ENCODE measurements around the gene AKT2.

The AKT2 gene

DNA sequence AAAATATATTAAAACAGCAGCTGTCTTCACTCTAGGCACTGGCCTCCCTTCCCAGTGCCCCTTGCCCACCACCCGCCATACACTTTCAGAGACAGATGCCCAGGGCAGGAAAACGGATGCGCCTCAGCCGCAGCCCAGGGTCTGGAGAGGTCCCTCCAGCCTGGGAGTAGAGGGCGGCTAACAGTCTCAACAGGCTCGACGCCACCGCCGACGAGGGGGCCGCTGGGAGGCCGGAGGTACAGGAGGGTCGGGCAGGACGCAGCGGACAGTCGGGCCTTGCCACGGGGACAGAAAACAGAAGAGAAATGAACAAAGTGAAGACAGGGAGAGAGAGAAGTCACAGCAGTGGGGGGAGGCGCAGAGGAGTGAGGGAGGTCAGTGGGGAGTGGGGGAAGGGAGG is 35.9 kb upstream of the AKT2 start:
- DNase-seq (ENCODE audit: insufficient read length, low spot score) (no peak), FAIRE-seq (no peak)
- TF ChIP-seq POLR2A (IDR thresholded peaks at IDR 0.05; ENCODE audit: low read depth, low read length) (no peak), POLR2AphosphoS5 (IDR thresholded peaks at IDR 0.05; ENCODE audit: low read depth, low read length) (no peak), TAF1 (IDR thresholded peaks at IDR 0.05; ENCODE audit: low read depth, low read length) (no peak)

DNA sequence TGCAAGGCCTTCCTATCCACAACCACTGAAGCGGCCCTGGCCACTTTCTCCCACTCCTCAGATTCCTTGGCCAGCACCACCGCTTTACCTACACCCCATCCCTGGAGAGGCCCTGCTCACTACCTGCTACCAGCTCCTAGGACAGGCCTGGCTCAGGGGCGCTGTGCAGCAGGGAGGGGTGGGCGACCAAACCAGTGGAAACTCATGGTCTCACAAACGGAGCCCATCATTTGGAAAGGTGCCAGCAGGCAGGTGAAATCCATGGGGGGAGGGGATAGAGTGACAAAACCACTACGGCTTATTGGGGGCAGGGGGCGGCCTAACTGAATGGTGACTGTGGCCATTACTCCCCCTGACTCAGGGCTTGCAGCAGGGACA is 35.4 kb upstream of the AKT2 start:
- TF ChIP-seq SPI1 (IDR thresholded peaks at IDR 0.05; ENCODE audit: low read depth, low read length), result no peak
- TF ChIP-seq TAF1 (IDR thresholded peaks at IDR 0.05; ENCODE audit: low read depth, low read length), result no peak
- no peak for TF ChIP-seq POLR2A (IDR thresholded peaks at IDR 0.05; ENCODE audit: low read depth, low read length)
- TF ChIP-seq POLR2AphosphoS5 (IDR thresholded peaks at IDR 0.05; ENCODE audit: low read depth, low read length), result no peak
- no peak for TF ChIP-seq PAX5 (IDR thresholded peaks at IDR 0.05; ENCODE audit: insufficient read depth, low read length, severe bottlenecking)
- TF ChIP-seq POU2F2 (IDR thresholded peaks at IDR 0.05; ENCODE audit: low read depth, low read length), result no peak
- DNase-seq (ENCODE audit: insufficient read length, low spot score) (no peak), FAIRE-seq (no peak)

DNA sequence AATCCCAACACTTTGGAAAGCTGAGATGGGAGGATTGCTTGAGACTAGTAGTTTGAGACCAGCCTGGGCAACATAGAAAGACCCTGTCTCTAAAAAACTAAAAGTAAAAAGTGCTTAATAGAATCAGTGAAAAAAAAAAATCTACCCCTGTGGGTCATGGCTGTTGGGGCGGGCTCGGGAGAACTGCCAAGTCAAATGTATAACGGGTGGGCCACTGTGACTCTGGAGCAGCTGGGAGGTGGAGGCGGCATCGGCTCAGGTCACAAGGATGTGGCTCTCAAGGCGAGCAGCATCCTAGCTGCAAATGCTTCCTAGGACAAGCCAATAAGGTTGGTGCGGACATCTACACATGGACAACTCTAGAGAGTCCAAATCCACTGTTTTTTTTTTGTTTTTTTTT is 32.2 kb upstream of the AKT2 start:
- TF ChIP-seq SPI1 (IDR thresholded peaks at IDR 0.05; ENCODE audit: low read depth, low read length) (no peak), PAX5 (IDR thresholded peaks at IDR 0.05; ENCODE audit: insufficient read depth, low read length, severe bottlenecking) (no peak), POLR2AphosphoS5 (IDR thresholded peaks at IDR 0.05; ENCODE audit: low read depth, low read length) (no peak), TAF1 (IDR thresholded peaks at IDR 0.05; ENCODE audit: low read depth, low read length) (no peak), POU2F2 (IDR thresholded peaks at IDR 0.05; ENCODE audit: low read depth, low read length) (no peak), POLR2A (IDR thresholded peaks at IDR 0.05; ENCODE audit: low read depth, low read length) (no peak)
- DNase-seq (ENCODE audit: insufficient read length, low spot score) (no peak), FAIRE-seq (no peak)

DNA sequence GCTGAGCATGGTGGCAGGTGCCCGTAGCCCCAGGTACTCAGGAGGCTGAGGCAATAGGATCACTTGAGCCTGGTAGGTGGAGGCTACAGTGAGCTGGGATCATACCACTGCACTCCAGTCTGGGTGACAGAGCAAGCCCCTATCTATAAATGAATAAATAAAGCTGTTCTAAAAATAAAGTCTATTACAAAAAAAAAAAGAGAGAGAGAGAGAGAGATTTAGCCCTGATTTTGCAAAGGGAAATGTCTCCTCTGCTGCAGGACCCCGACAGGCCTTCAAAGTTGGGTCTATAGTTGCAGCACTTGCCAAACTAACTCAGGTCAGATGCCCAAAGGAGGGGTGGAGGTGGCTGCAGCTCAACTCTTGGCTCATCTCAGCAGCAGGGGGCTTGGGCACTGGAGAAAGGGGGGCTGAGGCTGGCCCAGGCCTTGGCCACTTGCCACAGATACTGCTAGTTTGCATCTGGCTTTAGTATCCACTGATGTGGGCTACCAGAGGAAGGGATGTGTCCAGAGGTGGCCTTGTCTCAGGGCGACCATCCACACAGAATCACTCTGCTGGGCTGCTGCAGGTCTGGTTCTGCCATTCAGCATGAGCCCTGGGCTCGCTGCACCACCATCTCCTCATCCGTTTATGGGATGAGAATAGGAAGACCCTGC is 30.8 kb upstream of the AKT2 start:
- FAIRE-seq, result no peak

DNA sequence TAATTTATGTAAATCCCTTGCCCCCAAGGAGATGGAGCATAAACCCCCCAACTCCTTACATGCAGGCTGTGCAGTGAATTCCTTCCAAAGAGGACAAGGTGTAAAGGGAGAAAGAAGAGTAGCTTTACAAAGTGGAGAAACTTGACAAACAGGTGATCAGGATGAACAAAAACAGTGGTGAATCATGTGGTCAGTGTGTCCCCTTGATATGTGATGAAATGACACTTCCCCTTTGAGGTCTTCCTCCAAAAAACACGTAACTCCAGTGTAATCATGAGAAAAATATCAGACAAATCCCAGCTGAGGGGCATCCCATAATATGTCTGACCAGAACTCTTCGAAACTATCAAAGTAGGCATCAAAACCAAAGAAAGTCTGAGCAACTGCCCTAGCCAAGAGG is 29.5 kb upstream of the AKT2 start:
- FAIRE-seq (no peak), DNase-seq (ENCODE audit: insufficient read length, low spot score) (no peak)
- TF ChIP-seq POLR2A (IDR thresholded peaks at IDR 0.05; ENCODE audit: low read depth, low read length) (no peak), TAF1 (IDR thresholded peaks at IDR 0.05; ENCODE audit: low read depth, low read length) (no peak), POU2F2 (IDR thresholded peaks at IDR 0.05; ENCODE audit: low read depth, low read length) (no peak), PAX5 (IDR thresholded peaks at IDR 0.05; ENCODE audit: insufficient read depth, low read length, severe bottlenecking) (no peak), SPI1 (IDR thresholded peaks at IDR 0.05; ENCODE audit: low read depth, low read length) (no peak), POLR2AphosphoS5 (IDR thresholded peaks at IDR 0.05; ENCODE audit: low read depth, low read length) (no peak)

More for the DNA sequence above, 30.8 kb upstream of the AKT2 start:
- no peak for DNase-seq (ENCODE audit: insufficient read length, low spot score)
- no peak for TF ChIP-seq SPI1 (IDR thresholded peaks at IDR 0.05; ENCODE audit: low read depth, low read length)
- TF ChIP-seq POU2F2 (IDR thresholded peaks at IDR 0.05; ENCODE audit: low read depth, low read length), result no peak
- no peak for TF ChIP-seq POLR2AphosphoS5 (IDR thresholded peaks at IDR 0.05; ENCODE audit: low read depth, low read length)
- no peak for TF ChIP-seq PAX5 (IDR thresholded peaks at IDR 0.05; ENCODE audit: insufficient read depth, low read length, severe bottlenecking)
- TF ChIP-seq TAF1 (IDR thresholded peaks at IDR 0.05; ENCODE audit: low read depth, low read length), result no peak
- no peak for TF ChIP-seq POLR2A (IDR thresholded peaks at IDR 0.05; ENCODE audit: low read depth, low read length)

DNA sequence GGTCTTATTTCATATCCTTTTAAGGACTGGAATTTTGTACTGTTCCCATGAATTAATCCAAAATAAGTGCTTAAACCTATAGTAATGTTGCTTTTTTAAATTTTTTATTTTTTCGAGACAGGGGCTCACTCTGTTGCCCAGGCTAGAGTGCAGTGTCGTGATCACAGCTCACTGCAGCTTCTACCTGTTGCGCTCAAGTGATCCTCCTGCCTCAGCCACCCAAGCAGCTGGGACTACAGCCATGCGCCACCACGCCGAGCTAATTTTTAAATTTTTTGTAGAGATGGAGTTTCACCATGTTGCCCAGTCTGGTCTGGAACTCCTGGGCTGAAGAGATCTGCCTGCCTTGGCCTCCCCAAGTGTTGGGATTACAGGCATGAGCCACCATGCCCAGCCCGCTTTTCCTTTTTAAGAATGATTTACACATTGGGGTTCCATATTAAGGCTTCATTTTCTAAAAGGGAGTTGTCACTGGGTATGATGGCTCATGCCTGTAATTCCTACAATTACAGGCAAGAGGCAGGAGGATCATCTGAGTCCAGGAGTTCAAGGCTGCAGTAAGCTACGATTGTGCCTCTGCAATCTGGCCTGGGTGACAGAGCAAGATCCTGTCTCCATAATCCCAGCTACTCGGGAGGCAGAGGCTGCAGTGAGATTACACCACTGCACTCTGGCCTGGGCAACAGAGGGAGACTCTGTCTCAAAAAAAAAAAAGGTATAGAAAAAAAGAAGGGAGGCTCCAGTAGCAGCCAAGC is 28.3 kb upstream of the AKT2 start:
- FAIRE-seq (no peak), DNase-seq (ENCODE audit: insufficient read length, low spot score) (no peak)
- TF ChIP-seq SPI1 (IDR thresholded peaks at IDR 0.05; ENCODE audit: low read depth, low read length) (no peak), POLR2AphosphoS5 (IDR thresholded peaks at IDR 0.05; ENCODE audit: low read depth, low read length) (no peak), POU2F2 (IDR thresholded peaks at IDR 0.05; ENCODE audit: low read depth, low read length) (no peak), TAF1 (IDR thresholded peaks at IDR 0.05; ENCODE audit: low read depth, low read length) (no peak), PAX5 (IDR thresholded peaks at IDR 0.05; ENCODE audit: insufficient read depth, low read length, severe bottlenecking) (no peak), POLR2A (IDR thresholded peaks at IDR 0.05; ENCODE audit: low read depth, low read length) (no peak)

DNA sequence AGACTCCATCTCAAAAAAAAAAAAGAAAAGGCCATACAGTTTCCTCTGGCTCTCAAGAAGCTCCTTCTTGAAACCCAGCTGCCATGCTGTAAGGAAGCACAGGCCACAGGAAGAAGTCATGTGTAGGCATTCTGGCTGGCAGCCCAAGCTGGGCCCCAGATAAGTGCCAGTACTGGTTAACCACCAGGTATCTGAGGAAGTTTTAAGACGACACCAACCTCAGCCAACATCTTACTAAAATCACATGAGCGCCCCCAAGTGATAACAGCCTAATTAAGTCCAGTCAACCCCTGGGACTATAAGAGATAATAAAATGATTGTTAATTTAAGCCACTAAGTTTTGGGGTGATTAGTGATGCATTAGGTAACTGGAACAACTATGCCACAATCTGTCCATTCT is 27.4 kb upstream of the AKT2 start:
- DNase-seq (ENCODE audit: insufficient read length, low spot score) (no peak), FAIRE-seq (no peak)
- no peak for TF ChIP-seq TAF1 (IDR thresholded peaks at IDR 0.05; ENCODE audit: low read depth, low read length)
- TF ChIP-seq POLR2A (IDR thresholded peaks at IDR 0.05; ENCODE audit: low read depth, low read length), result no peak
- no peak for TF ChIP-seq PAX5 (IDR thresholded peaks at IDR 0.05; ENCODE audit: insufficient read depth, low read length, severe bottlenecking)
- no peak for TF ChIP-seq SPI1 (IDR thresholded peaks at IDR 0.05; ENCODE audit: low read depth, low read length)
- TF ChIP-seq POLR2AphosphoS5 (IDR thresholded peaks at IDR 0.05; ENCODE audit: low read depth, low read length), result no peak
- no peak for TF ChIP-seq POU2F2 (IDR thresholded peaks at IDR 0.05; ENCODE audit: low read depth, low read length)

DNA sequence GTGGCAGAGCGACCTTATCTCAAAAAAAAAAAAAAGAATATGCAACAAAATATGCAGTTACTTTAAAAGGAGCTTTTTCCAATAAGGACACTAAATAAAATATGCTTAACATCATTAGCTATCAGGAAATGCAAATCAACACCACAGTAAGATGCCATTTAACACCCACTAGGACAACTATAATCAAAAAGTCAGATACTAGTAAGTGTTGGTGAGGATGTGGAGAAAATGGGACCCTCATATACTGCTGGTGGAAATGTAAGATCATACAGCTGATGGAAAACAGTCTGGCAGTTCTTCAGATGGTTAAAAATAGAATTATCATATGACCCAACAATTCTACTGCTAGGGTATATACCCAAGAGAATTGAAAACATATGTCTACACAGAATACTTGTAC is 24.5 kb upstream of the AKT2 start:
- TF ChIP-seq POLR2A (IDR thresholded peaks at IDR 0.05; ENCODE audit: low read depth, low read length) (no peak), PAX5 (IDR thresholded peaks at IDR 0.05; ENCODE audit: insufficient read depth, low read length, severe bottlenecking) (no peak), SPI1 (IDR thresholded peaks at IDR 0.05; ENCODE audit: low read depth, low read length) (no peak), POU2F2 (IDR thresholded peaks at IDR 0.05; ENCODE audit: low read depth, low read length) (no peak), TAF1 (IDR thresholded peaks at IDR 0.05; ENCODE audit: low read depth, low read length) (no peak), POLR2AphosphoS5 (IDR thresholded peaks at IDR 0.05; ENCODE audit: low read depth, low read length) (no peak)
- FAIRE-seq (no peak), DNase-seq (ENCODE audit: insufficient read length, low spot score) (no peak)

DNA sequence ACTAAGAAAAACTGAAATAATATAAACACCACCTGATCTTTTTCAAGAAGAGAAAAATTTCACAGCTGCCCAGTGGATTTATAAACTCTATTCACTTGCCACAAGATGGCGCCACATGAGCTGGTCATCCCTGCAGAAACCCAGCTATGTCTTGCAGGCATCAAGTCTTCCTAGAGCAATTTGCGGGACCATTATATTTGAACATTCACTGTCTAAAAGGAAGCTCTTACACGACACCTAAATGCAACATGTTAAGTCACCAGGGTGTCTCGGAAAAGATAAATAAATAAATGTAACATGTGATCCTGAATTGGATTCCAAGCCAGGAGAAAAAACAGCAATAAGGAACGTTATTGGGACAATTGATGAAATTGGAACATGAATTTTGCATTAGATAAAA is 20.3 kb upstream of the AKT2 start:
- DNase-seq (ENCODE audit: insufficient read length, low spot score) (peak; percentile 75), FAIRE-seq (peak; percentile 89)
- TF ChIP-seq SPI1 (IDR thresholded peaks at IDR 0.05; ENCODE audit: low read depth, low read length) (no peak), POU2F2 (IDR thresholded peaks at IDR 0.05; ENCODE audit: low read depth, low read length) (no peak), TAF1 (IDR thresholded peaks at IDR 0.05; ENCODE audit: low read depth, low read length) (no peak), POLR2AphosphoS5 (IDR thresholded peaks at IDR 0.05; ENCODE audit: low read depth, low read length) (no peak), POLR2A (IDR thresholded peaks at IDR 0.05; ENCODE audit: low read depth, low read length) (no peak), PAX5 (IDR thresholded peaks at IDR 0.05; ENCODE audit: insufficient read depth, low read length, severe bottlenecking) (no peak)
